Measurements from ENCODE around the gene SRP9.

- TF ChIP-seq, protein P1, sequence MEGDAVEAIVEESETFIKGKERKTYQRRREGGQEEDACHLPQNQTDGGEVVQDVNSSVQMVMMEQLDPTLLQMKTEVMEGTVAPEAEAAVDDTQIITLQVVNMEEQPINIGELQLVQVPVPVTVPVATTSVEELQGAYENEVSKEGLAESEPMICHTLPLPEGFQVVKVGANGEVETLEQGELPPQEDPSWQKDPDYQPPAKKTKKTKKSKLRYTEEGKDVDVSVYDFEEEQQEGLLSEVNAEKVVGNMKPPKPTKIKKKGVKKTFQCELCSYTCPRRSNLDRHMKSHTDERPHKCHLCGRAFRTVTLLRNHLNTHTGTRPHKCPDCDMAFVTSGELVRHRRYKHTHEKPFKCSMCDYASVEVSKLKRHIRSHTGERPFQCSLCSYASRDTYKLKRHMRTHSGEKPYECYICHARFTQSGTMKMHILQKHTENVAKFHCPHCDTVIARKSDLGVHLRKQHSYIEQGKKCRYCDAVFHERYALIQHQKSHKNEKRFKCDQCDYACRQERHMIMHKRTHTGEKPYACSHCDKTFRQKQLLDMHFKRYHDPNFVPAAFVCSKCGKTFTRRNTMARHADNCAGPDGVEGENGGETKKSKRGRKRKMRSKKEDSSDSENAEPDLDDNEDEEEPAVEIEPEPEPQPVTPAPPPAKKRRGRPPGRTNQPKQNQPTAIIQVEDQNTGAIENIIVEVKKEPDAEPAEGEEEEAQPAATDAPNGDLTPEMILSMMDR (IDR thresholded peaks at IDR 0.05; ENCODE audit: borderline replicate concordance, extremely low read depth, low read length, poor library complexity, severe bottlenecking) = no peak
- no peak for TF ChIP-seq EZH2 (IDR thresholded peaks at IDR 0.05; ENCODE audit: borderline replicate concordance, low read depth, low read length, severe bottlenecking)
These were observed 57.0 kb downstream of the SRP9 start for GRCh38 chr1:225834417-225835329.
